ENCODE data around the gene KIF12.
"Not testable (repeated sequence)": the region's sequence is repeated elsewhere in the genome, so short reads cannot be mapped to it uniquely, and the experiment has no call there.

KIF12 gene

GRCh38 chr9:114098936-114099668, at the start of gene KIF12:
Gene KIF12 (minus strand): TSS chr9:114099292. CDS start chr9:114099276, 16 bp downstream.
- no peak for DNase-seq

GRCh38 chr9:114146735-114147134, 47.6 kb upstream of the KIF12 start:
- DNase-seq = no peak

DNA sequence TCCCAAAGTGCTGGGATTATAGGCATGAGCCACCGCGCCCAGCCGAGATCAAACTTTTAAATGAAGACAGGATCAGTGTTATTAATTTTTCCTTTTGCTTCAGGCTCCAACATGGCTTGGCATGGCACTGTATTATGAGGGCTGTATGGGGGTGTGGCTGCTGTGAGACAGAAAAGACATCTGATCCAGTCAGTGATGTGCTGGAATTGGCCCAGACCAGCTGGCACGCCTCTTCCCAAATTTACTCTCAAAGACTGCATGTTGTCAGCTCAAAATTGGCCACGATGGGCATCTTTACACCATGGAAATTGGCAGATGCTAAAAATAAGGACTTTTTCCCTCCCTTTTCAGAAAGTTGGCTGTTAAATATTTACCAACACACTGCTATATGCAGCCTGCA, 44.1 kb upstream of the KIF12 start:
- no peak for DNase-seq

DNA sequence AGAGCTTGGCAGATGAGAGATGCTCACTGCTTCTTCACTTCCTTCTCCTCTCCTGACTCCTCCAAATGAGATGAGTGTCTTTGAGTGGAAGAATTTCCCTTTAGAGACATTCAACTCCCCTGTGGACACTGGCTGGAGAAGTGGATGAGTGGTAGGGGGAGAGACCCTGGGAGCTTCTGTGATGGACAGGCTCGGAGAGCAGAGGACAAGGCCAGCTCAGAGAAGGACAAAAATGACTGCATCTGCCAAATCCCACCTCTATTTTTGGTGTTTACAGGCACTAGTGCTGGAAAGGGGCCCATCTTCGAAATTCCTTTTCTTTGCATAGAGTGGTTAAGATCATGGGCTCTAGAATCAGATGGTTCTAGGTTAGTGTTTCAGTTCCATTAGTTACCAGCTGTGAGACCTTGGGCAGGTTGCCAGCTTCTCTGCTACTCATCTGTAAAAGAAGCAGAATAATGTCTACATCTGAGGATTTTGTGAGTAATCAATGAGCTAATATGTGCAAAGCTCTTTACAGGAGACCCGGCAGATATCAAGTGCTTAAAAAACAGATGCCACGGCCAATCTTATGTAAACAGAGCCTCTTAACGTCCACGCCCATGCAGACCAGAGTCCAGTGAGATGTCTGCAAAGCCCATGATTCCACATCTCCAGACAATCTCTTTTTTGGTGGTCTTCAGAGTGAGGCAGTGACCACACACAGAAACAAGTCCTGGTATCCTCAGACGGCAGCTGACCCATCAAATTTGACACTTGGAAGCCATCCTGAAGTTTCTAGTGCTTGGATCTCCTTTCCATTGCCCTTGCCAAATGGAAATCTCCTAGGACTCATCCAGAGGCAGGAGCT, 42.7 kb upstream of the KIF12 start:
- no peak for DNase-seq

DNA sequence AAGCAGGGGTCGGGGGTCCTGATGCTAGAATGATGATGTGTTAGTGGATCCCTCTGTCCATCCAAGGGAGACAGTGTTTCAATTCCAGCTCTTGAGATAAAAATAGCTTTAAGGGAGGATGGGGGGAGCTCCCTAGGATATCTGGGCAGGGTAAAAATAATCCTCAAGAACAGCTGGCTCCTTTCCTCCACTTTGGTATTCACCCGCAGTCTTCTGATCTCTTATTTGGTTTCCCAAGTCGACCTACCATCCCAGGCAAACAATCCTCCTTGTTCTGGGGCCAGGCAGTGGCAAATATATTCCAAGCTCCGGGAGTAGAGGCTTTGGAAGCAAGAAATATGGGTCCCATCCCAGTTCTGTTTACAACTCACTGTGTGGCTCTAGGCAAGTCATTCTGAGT, 41.8 kb upstream of the KIF12 start:
- no peak for DNase-seq

DNA sequence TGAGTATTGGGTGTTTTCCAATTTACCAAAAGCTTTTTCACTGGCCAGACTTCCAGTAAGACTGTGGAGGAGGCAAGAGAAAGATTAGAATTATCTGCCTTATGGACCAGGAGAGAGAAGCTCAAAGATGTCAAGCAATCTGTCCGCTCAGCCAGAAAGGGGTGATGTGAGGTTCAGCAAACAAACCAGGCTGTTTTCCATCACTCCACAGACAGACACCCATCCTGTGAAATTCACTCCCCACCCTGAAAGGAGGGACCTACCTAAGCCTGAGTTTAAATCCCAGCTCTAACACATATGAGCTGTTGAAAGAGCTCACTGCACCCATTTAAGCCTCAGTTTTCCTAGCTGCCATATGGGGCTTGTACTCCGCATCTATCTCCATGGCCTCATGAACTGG, 41.3 kb upstream of the KIF12 start:
- no peak for DNase-seq

- no peak for DNase-seq
Measured at GRCh38 chr9:114139071-114139470, 40.0 kb upstream of the KIF12 start.

DNA sequence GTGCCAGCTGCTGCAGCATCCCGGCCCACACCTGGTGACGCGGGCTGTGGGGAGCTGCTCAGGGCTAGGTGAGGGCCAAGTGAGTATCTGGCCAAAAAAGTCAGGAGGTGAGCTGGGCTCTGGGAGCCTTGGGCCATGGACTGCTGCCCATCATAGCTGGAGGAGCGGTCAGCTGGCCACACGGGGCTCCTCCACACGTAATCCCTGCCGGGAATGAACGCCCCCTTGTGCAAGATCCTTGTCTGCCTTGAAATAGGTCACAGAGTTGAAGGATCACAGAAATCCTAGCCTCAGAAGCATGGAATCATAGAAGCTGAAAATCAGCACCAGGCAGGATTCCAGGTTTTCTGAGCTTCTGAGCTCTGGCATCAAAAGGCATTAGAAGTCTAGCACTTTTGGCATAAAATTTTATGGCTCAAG, 39.5 kb upstream of the KIF12 start:
- no peak for DNase-seq

- no peak for DNase-seq
Measured at GRCh38 chr9:114137831-114138230, 38.7 kb upstream of the KIF12 start.

DNA sequence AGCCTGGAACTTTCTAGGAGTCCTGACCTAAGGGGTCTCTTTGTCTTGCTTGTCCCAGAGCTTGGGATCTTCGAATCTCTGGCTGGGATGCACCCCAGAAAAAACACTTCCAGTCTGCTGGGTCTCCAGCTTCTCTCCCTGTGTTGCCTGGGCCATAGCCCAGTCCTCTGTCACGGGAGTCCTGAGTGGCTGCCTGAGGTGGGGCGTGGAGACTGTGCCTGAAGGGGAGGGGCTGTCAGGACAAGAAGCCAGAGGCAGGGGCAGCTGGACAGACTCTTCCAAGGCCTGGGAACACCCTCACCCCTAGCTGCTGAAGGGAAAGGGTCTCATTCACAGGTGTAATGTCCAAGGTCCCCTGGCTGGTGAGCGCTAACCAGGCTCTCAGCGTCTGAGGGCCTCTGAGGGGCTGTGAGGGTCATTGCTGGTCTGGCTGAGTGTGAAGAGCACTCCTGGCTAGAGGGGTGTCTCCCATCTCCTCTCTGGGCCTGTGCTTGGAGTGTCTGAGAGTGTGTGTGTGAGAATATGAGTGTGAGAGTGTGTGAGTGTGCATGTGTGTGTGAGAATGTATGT, 35.8 kb upstream of the KIF12 start:
- no peak for DNase-seq

- no peak for DNase-seq
Measured at GRCh38 chr9:114132550-114132918, 33.4 kb upstream of the KIF12 start.

- DNase-seq = no peak
Measured at GRCh38 chr9:114131808-114132549, 32.9 kb upstream of the KIF12 start.

DNA sequence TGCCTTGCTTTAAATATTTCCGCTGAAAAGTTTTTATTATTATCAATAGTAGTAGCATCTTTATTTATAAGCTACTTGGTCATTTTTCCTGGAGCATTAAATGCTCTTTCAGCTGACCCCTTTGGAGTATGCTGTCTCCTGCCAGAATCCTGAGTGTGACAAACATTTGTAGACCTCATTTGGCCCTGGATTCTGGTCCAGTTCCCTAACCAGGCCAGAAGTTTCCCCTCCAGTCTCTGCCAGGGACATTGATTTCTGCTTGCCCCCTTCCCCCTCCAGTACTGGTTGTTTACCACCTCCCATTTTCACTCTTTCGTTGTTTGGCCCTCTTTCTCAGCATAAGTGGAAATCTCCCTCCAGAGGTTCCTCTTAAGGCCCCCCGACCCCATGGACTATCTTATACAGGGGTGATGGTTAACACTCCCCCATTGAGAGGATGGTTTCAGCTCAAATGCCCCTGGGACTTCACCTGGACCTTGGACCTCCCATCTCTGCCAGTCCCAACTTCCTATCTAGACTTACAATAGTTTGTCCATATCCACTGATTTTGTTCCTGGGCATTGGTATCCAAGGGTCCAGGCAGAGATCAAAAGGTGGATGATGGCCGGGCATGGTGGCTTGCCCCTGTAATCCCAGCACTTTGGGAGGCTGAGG, 31.7 kb upstream of the KIF12 start:
- DNase-seq = no peak

DNA sequence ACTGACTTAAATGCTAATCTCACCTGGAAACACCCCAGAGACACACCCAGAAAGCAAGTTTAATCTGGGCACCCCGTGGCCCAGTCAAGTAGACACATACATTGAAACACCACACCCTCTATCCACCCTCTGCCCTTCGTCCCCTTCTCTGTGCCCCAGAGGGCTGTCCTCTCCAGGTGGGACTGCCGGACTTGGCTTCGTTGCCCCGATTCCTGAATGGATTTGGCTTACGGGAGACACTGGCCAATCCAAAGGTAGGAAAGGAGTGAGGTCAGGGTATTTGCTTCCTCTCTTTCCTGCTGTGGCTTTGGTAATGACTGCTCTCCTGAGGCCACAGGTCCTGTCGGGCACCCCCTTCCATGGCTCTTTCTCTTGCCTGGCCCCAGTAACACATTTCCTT, 31.0 kb upstream of the KIF12 start:
- no peak for DNase-seq

GRCh38 chr9:114128759-114129158, 29.7 kb upstream of the KIF12 start:
- not testable (repeated sequence) for DNase-seq

DNA sequence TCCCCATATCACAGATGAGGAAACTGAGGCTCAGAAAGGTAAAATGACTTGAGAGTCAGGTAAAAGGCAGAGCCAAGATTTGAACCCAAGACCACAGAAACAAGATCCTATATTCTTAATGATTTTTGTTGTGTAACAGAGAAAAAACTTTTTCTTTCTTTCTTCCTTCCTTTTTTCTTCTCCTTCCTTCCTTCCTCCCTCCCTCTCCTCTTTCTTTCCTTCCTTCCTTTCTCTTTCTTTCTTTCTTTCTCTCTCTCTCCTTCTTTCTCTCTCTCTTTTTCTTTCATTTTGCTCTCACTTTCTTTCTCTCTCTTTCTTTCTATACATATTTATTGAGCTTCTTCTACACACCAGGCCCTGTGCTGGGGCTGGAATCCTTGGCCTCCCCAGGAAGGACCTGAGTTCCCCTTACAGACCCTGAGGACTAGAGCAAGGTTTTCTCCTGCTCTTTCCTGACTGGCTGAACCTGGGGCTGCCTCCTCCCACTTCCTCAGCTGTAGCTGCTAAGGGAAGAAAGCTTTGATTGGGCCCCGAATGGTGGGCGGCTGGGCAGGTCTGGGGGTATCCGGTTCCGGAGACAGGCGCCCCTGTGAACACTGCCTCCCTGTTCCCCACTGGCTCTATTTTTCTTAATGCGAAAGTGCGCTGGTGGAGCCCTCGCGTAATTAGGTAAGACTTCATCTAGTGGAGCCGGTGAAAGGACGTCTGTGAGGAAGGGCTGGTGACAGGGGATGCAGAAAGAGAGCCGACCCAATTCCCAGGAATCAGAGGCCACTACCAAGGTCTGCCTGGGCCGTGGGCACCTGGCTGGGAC, 27.4 kb upstream of the KIF12 start:
- no peak for DNase-seq

- no peak for DNase-seq
Measured at GRCh38 chr9:114125476-114126013, 26.5 kb upstream of the KIF12 start.

DNA sequence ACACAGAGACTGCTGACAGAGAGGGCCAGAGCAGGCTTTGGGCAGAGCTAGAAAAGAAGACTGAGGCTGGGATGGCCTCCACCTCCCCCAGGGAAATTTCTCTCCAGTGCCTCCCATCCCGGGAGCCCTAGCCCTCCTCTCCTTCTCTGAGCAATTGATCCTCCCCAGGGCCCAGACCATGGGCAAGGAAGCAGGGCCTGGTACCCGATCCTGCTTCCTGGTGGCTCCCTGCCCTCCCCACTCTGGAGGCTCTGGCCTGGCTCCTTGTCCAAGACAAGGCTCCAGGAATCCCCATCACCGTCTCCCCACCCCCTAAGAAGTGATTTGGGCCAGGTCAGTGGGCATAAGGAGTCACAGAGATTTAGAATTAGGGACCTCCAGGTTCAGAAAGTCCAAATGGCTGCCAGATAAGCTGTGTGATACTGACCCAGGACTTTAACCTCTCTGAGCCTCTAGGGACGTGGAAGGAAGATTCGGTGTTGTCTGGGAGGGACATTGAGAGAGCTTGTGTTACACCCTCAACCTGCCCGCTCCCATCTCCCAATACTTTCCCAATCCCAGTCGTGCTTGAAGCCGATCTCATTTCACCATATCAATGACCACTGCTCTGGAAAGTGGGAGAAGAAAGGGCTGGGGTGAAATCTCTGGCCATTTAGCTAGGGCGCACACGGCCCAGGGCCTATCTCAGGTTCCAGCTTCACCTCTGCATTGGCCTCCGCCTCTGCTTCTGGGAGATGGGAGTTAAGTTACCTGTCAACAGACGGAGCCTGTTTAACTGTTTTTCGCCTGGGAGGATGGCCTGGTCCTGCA, 25.8 kb upstream of the KIF12 start:
- no peak for DNase-seq

- no peak for DNase-seq
Measured at GRCh38 chr9:114124138-114124537, 25.0 kb upstream of the KIF12 start.

All from cortex of kidney (tissue), 1 donor.